GM10248 (cell line): ENCODE data around the gene DOCK9.

Experiments
- CTCF ChIA-PET: fragments of 300-600 bp; sonication (Branson Sonifier 250); formaldehyde crosslinking; extraction: SDS; loops from one replicate; lab custom pipeline; 2021; ENCODE audit warnings: antibody characterized with exemption; lab: Yijun Ruan, JAX
- POLR2A ChIA-PET: fragments of 350-650 bp; sonication (Branson Sonifier 250); formaldehyde crosslinking; extraction: SDS; loops from one replicate; lab custom pipeline; 2020; ENCODE audit warnings: antibody characterized with exemption; lab: Yijun Ruan, JAX
- DNase-seq: peaks from one replicate; pipeline ENCODE4 v3.0.0; 2012; ENCODE audit errors: extremely low spot score
- CTCF ChIP-seq: IDR thresholded peaks from 2 replicates; pipeline ENCODE4 v1.5.1; 2012; ENCODE audit warnings: mild to moderate bottlenecking, low read depth; ENCODE audit errors: extremely low read depth, missing control alignments, control extremely low read depth

Gene DOCK9

GRCh38 chr13:98775844-98776598 is 201.8 kb downstream of the DOCK9 start:
- DNase-seq: no peak
- no peak for TF ChIP-seq CTCF
- ChIA-PET POLR2A (no interaction called here), CTCF (no interaction called here)

GRCh38 chr13:98775386-98775785 is 202.5 kb downstream of the DOCK9 start:
- POLR2A ChIA-PET: no interaction called here
- CTCF ChIA-PET: no interaction called here
- TF ChIP-seq CTCF: no peak
- DNase-seq: no peak

DNA sequence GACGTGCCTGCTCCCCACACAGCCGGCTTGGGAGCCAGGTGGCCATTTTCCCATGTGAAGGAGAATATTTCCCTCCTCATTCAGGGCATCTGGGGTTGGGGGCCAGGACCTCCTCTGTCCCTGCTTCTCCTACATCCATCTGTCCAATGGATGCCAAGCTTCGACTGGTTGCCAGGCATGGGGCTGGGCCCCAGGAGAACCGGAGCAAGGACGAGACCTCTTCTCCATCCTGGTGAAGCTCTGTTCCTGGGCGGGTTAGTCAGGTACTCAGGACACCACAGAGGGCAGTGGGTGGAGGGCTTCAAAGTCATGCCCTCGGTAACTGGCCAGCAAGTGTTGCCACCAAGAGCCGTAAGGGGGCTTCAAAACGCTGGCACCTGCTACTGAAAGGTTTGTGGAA is 203.1 kb downstream of the DOCK9 start:
- no peak for TF ChIP-seq CTCF
- ChIA-PET POLR2A (no interaction called here), CTCF (no interaction called here)
- no peak for DNase-seq

DNA sequence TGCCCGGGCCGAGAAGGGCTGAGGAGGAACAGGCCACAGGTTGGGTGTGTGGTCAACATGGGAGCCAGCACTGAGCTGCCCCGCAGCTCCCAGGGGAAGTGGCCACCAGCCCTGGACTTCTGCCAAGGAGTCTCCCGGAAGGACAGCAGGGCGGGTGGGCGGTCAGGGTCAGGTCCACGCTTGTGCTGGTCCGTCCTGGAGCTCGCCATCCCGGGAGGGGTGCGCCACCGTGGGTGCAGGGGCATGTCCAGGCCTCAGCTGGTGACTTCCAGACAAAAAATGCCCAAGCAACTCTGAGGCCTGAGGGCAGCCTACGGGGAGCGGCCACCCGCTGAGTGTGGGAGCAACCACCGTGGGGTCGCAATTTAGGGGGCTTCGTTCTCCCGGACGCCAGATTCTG is 203.9 kb downstream of the DOCK9 start:
- POLR2A ChIA-PET: no interaction called here
- DNase-seq: no peak
- CTCF ChIA-PET: no interaction called here
- no peak for TF ChIP-seq CTCF

DNA sequence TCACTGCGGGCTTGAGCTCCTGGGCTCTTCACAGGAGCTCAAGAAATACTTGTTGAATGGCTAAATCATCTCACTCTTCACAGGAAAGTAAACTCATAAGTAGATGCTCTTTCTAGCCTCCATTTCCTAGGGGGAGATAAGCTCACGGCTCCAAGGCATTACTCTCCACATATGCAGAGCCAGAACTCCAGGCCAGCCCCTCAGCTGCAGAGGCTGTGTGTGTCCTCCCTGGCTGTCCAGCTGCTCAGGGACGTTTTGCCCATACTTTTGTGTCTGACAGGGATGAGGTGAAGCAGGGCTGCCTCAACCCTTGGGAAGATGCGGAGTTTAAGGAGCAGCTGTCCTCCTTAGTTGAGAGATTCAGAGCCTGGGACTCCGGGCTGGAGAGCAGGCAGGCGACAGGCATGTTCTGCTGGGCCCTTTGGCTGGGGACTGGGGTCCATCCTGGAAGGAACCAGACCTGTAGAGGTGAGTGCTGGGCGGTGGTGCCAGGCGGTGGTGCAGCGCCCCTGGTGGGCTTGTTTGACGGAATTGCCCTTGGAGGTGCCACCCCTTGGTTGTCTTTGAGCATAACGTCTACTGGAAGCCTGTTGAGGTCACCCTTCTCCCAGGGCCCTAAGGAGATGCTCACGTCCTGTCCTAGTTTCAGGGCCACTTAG is 204.9 kb downstream of the DOCK9 start:
- ChIA-PET CTCF (interaction anchor here (0.9 to 1.7 kb wide), 2 partner anchors 11 to 70 kb away, joined by 3 to 12 read pairs; no protein-coding TSS in a partner anchor), POLR2A (no interaction called here)
- no peak for DNase-seq
- no peak for TF ChIP-seq CTCF

DNA sequence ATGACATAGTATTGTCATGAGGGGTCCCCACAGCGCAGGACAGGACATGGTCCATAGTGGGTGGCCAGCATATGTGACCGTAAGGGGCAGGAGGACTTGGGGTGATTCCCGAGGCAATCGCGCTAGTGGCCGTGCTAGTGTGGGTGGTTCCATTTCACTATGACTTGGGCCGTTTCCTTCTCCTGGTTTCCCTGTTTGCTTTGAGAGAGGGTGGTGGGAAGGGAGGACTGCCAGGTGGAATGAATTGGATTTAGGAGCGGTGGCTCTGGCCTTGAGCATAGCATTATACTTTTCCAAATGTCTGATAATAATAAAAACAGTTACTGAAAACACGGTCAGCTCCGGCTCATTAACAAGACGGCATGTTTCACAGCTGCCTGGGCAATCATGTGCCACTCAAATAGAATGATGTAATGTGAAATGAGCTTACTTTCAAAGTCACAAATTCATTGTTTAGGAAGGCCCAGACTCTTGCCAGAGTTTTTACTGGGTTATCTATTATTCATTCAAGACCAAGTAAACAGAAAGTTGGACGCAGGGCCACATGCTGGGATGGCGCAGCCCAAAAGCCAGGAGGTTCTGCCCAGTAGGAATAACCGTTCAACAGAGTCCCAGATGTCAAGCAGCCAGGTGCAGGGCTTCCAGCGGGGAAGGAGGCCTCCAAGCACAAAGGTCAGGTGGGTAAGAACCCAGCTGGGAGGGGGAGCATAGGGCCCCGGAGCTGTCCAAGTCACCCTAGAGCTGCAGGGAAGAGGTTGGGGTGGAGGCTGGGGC is 205.8 kb downstream of the DOCK9 start:
- ChIA-PET POLR2A (no interaction called here), CTCF (interaction anchor here (0.9 to 1.7 kb wide), 2 partner anchors 10 to 70 kb away, joined by 3 to 12 read pairs; no protein-coding TSS in a partner anchor)
- DNase-seq: no peak
- TF ChIP-seq CTCF: no peak
